H9 (cell line): Measurements from ENCODE around the gene IGFBP1. TPM values are rescaled to one million over a fixed set of nuclear protein-coding genes. Genes with fewer than 3 reads are reported as not detected.

Experiments
- DNase-seq: peaks from one replicate; pipeline ENCODE4 v3.0.0-alpha.2; 2017
- H2AFZ ChIP-seq: one replicate; pipeline ENCODE4 v1.6.1; 2013; ENCODE audit warnings: mild to moderate bottlenecking, low read length, control low read depth, moderate library complexity
- H2AK5ac ChIP-seq: 2 replicates; pipeline ENCODE4 v1.6.1; 2013; ENCODE audit warnings: low read length, control low read depth, mixed read lengths; ENCODE audit not compliant: insufficient read length
- H2BK120ac ChIP-seq: one replicate; pipeline ENCODE4 v1.6.1; 2013; ENCODE audit warnings: low read depth, mild to moderate bottlenecking, low read length, control low read depth, inconsistent platforms; ENCODE audit not compliant: poor library complexity, severe bottlenecking
- H2BK12ac ChIP-seq: 2 replicates; pipeline ENCODE4 v1.6.1; 2013; ENCODE audit warnings: low read length, control low read depth, mixed read lengths, low read depth; ENCODE audit not compliant: insufficient read length
- H2BK15ac ChIP-seq: 2 replicates; pipeline ENCODE4 v1.6.1; 2013; ENCODE audit warnings: low read depth, low read length, control low read depth
- H2BK20ac ChIP-seq: one replicate; pipeline ENCODE4 v1.6.1; 2013; ENCODE audit warnings: low read depth, mild to moderate bottlenecking, low read length, control low read depth, inconsistent platforms; ENCODE audit not compliant: poor library complexity, severe bottlenecking
- H2BK5ac ChIP-seq: 2 replicates; pipeline ENCODE4 v1.6.1; 2013; ENCODE audit warnings: low read length, control low read depth, mixed read lengths; ENCODE audit not compliant: insufficient read length
- H3K14ac ChIP-seq: 2 replicates; pipeline ENCODE4 v1.6.1; 2013; ENCODE audit warnings: low read length, control low read depth; ENCODE audit not compliant: insufficient read depth
- H3K18ac ChIP-seq: 2 replicates; pipeline ENCODE4 v1.6.1; 2013; ENCODE audit warnings: low read depth, mild to moderate bottlenecking, mixed read lengths, low read length, control low read depth; ENCODE audit not compliant: insufficient read length
- H3K23ac ChIP-seq: 2 replicates; pipeline ENCODE4 v1.6.1; 2013; ENCODE audit warnings: low read length, control low read depth, mixed read lengths, low read depth; ENCODE audit not compliant: insufficient read length
- H3K23me2 ChIP-seq: 2 replicates; pipeline ENCODE4 v1.6.1; 2013; ENCODE audit warnings: low read depth, mild to moderate bottlenecking, mixed read lengths, low read length, control low read depth; ENCODE audit not compliant: insufficient read length, poor library complexity, severe bottlenecking
- H3K27ac ChIP-seq: 2 replicates; pipeline ENCODE4 v1.5.1; 2013; ENCODE audit warnings: low read length, control low read depth, mixed read lengths, low read depth; ENCODE audit not compliant: insufficient read length
- H3K27me3 ChIP-seq: 2 replicates; pipeline ENCODE4 v1.6.1; 2013; ENCODE audit warnings: low read length, control low read depth, inconsistent platforms; ENCODE audit not compliant: insufficient read depth
- H3K4ac ChIP-seq: 2 replicates; pipeline ENCODE4 v1.6.1; 2013; ENCODE audit warnings: low read depth, mild to moderate bottlenecking, control low read depth, inconsistent platforms, low read length, moderate library complexity
- H3K4me1 ChIP-seq: 2 replicates; pipeline ENCODE4 v1.6.1; 2013; ENCODE audit warnings: low read length, control low read depth, inconsistent platforms; ENCODE audit not compliant: insufficient read depth
- H3K4me2 ChIP-seq: 2 replicates; pipeline ENCODE4 v1.6.1; 2013; ENCODE audit warnings: low read length, control low read depth, mixed read lengths; ENCODE audit not compliant: insufficient read length, insufficient read depth
- H3K56ac ChIP-seq: 2 replicates; pipeline ENCODE4 v1.6.1; 2013; ENCODE audit warnings: low read depth, mild to moderate bottlenecking, mixed read lengths, low read length, control low read depth; ENCODE audit not compliant: insufficient read length
- H3K79me1 ChIP-seq: 2 replicates; pipeline ENCODE4 v1.6.1; 2013; ENCODE audit warnings: low read depth, mild to moderate bottlenecking, moderate library complexity, low read length, control low read depth, inconsistent platforms; ENCODE audit not compliant: insufficient read depth, poor library complexity, severe bottlenecking
- H3K79me2 ChIP-seq: 2 replicates; pipeline ENCODE4 v1.6.1; 2013; ENCODE audit warnings: low read length, control low read depth, inconsistent platforms; ENCODE audit not compliant: insufficient read depth
- H3K9ac ChIP-seq: 2 replicates; pipeline ENCODE4 v1.6.1; 2013; ENCODE audit warnings: low read length, control low read depth, mixed read lengths; ENCODE audit not compliant: insufficient read length; ENCODE audit errors: extremely low read depth
- H3K9me3 ChIP-seq: one replicate; pipeline ENCODE4 v1.6.1; 2013; ENCODE audit warnings: low read depth, low read length, inconsistent platforms; ENCODE audit not compliant: control insufficient read depth
- H3T11ph ChIP-seq: one replicate; pipeline ENCODE4 v1.6.1; 2013; ENCODE audit warnings: mild to moderate bottlenecking, low read length, control low read depth, inconsistent platforms
- H4K20me1 ChIP-seq: one replicate; pipeline ENCODE4 v1.6.1; 2013; ENCODE audit not compliant: control insufficient read depth, insufficient read length, insufficient read depth
- H4K5ac ChIP-seq: 2 replicates; pipeline ENCODE4 v1.6.1; 2013; ENCODE audit warnings: low read depth, mild to moderate bottlenecking, mixed read lengths, low read length, control low read depth; ENCODE audit not compliant: insufficient read length
- H4K8ac ChIP-seq: replicated peaks from 2 replicates; pipeline ENCODE4 v1.6.1; 2013; ENCODE audit warnings: low read length, control low read depth, mixed read lengths, low read depth; ENCODE audit not compliant: insufficient read length
- H4K91ac ChIP-seq: 2 replicates; pipeline ENCODE4 v1.6.1; 2013; ENCODE audit warnings: low read depth, mild to moderate bottlenecking, moderate library complexity, mixed read lengths, low read length, control low read depth; ENCODE audit not compliant: insufficient read length
- H3K27ac Mint-ChIP-seq, 3 experiments: 2 replicates in 2 of 3; 3 replicates in 1 of 3; pipeline ENCODE4 v1.8.0; 2020 to 2021; ENCODE audit warnings: mixed read lengths in 3 of 3, mild to moderate bottlenecking in 1 of 3, moderate library complexity in 1 of 3
- H3K27me3 Mint-ChIP-seq: 2 replicates; pipeline ENCODE4 v1.8.0; 2021; ENCODE audit warnings: low read depth, mild to moderate bottlenecking, moderate library complexity, mixed read lengths
- H3K36me3 Mint-ChIP-seq, 3 experiments: 2 replicates in 2 of 3; 3 replicates in 1 of 3; pipeline ENCODE4 v1.8.0; 2020 to 2021; ENCODE audit warnings: low read depth in 3 of 3, mixed read lengths in 3 of 3; ENCODE audit not compliant: insufficient read depth in 1 of 3
- H3K4me1 Mint-ChIP-seq, 2 experiments: 2 replicates each; pipeline ENCODE4 v1.8.0; 2020; ENCODE audit warnings: mixed read lengths in 2 of 2
- H3K4me3 Mint-ChIP-seq, 2 experiments: 2 replicates in 1 of 2; 3 replicates in 1 of 2; pipeline ENCODE4 v1.8.0; 2020 to 2021; ENCODE audit warnings: mild to moderate bottlenecking in 2 of 2, mixed read lengths in 2 of 2, moderate library complexity in 1 of 2
- H3K9me3 Mint-ChIP-seq, 2 experiments: 2 replicates in 1 of 2; 3 replicates in 1 of 2; pipeline ENCODE4 v1.8.0; 2020; ENCODE audit warnings: mild to moderate bottlenecking in 2 of 2, mixed read lengths in 2 of 2, moderate library complexity in 1 of 2
- CTCF ChIP-seq: fragments of 200-600 bp; sonication (generic); conservative IDR thresholded peaks from 3 replicates; pipeline ENCODE4 v1.8.0; 2021; ENCODE audit warnings: antibody characterized with exemption, mild to moderate bottlenecking
- WGBS: extraction: QIAGEN DNeasy Blood & Tissue Kit; methylation state at CpG from one replicate; pipeline ENCODE4 v1.1.7; 2013; ENCODE audit warnings: missing lambda C conversion rate, low lambda C conversion rate, mixed read lengths; ENCODE audit not compliant: insufficient read length; ENCODE audit errors: extremely low coverage; 5-methylcytosine and 5-hydroxymethylcytosine counted together
- total RNA-seq: library from RNA; stranded (reverse); gene quantifications from 2 replicates; pipeline ENCODE4 v1.2.1, GENCODE V29; 2021

IGFBP1 gene
- total RNA-seq, 1 experiment from 2014 or later = not detected

- Histone ChIP-seq H3K56ac (no peak overlapping the region), H3K18ac (no peak overlapping the region), H2BK12ac (no peak overlapping the region), H4K20me1 (no peaks in the 10 kb centered on the region), H3T11ph (no peak overlapping the region), H3K23ac (no peak overlapping the region), H2BK120ac (no peak overlapping the region), H3K27ac (no peak overlapping the region), H2BK15ac (no peak overlapping the region), H4K91ac (no peak overlapping the region), H3K27me3 (no peaks in the 10 kb centered on the region; the same call in 1 of the 2 replicates), H3K4ac (no peak overlapping the region), H3K9ac (no peak overlapping the region), H2AK5ac (no peak overlapping the region), H3K79me1 (no peaks in the 10 kb centered on the region), H2BK5ac (no peak overlapping the region), H3K4me1 (peaks cover 6% of the 10 kb centered on the region; the same call in 1 of the 2 replicates), H4K8ac (no peak overlapping the region), H3K14ac (no peak overlapping the region), H3K4me2 (no peak overlapping the region), H4K5ac (no peak overlapping the region), H3K23me2 (no peaks in the 10 kb centered on the region), H3K9me3 (peaks cover 9% of the 10 kb centered on the region), H2BK20ac (no peak overlapping the region), H2AFZ (no peak overlapping the region), H3K79me2 (no peaks in the 10 kb centered on the region)
- WGBS = no CpG with 5 or more reads among the region's 5 CpGs
- H3K4me3 Mint-ChIP-seq = no peak overlapping the region
- H3K36me3 Mint-ChIP-seq = peaks cover 10 to 21% (median 13%) of the 10 kb centered on the region in 3 experiments; a peak in 6 of 7 replicates
- H3K27ac Mint-ChIP-seq = no peak overlapping the region
- TF ChIP-seq CTCF = no peak
- H3K27me3 Mint-ChIP-seq = peaks cover 45% of the 10 kb centered on the region
- peaks cover 5 to 9% of the 10 kb centered on the region in 2 experiments for H3K4me1 Mint-ChIP-seq
- peaks cover 22 to 23% of the 10 kb centered on the region in 2 experiments for H3K9me3 Mint-ChIP-seq
- DNase-seq = no peak
Measured at GRCh38 chr7:45882465-45882810, 5.8 kb upstream of the IGFBP1 start.
